H1 (cell line): Measurements from ENCODE around the gene OSTC. TPM values are rescaled to one million over a fixed set of nuclear protein-coding genes. Genes with fewer than 3 reads are reported as not detected.

ENCODE experiments used
- CBX5 ChIP-seq: fragments of 300-800, 300-1000 bp; sonication (generic); IDR thresholded peaks from 2 replicates; pipeline ENCODE4 v1.7.1; 2016; ENCODE audit warnings: antibody characterized with exemption, low read length, low read depth
- CBX8 ChIP-seq: fragments of 300-800, 300-1000 bp; sonication (generic); IDR thresholded peaks from 2 replicates; pipeline ENCODE4 v1.7.1; 2016; ENCODE audit warnings: low read depth, low read length, borderline replicate concordance
- NRF1 ChIP-seq: IDR thresholded peaks from 2 replicates; pipeline ENCODE4 v1.6.1; 2011; ENCODE audit warnings: mild to moderate bottlenecking, low read depth, low read length, improper control_type of control experiment
- POLR2AphosphoS5 ChIP-seq: IDR thresholded peaks from 2 replicates; pipeline ENCODE4 v1.6.1; 2011; ENCODE audit warnings: low read depth, low read length
- RBBP5 ChIP-seq: IDR thresholded peaks from 2 replicates; pipeline ENCODE4 v1.7.1; 2012; ENCODE audit warnings: low read depth, mild to moderate bottlenecking, inconsistent platforms, low read length, moderate library complexity, borderline replicate concordance
- RFX5 ChIP-seq: IDR thresholded peaks from 2 replicates; pipeline ENCODE4 v1.6.1; 2011; ENCODE audit warnings: low read depth, low read length, improper control_type of control experiment, borderline replicate concordance
- SIN3A ChIP-seq, 2 experiments: IDR thresholded peaks in 1 of 2; conservative IDR thresholded peaks in 1 of 2; 2 replicates each; pipeline ENCODE4 v1.6.1; 2011 to 2012; ENCODE audit warnings: low read length in 2 of 2, improper control_type of control experiment in 1 of 2, low read depth in 1 of 2, mild to moderate bottlenecking in 1 of 2
- SUZ12 ChIP-seq: fragments of 200-600 bp; sonication (generic); IDR thresholded peaks from 2 replicates; pipeline ENCODE4 v1.6.1; 2012; ENCODE audit warnings: mild to moderate bottlenecking, inconsistent platforms, low read length, moderate library complexity, mixed read lengths
- TAF1 ChIP-seq: IDR thresholded peaks from 2 replicates; pipeline ENCODE4 v1.6.1; 2011; ENCODE audit warnings: mild to moderate bottlenecking, low read depth, low read length
- polyA plus RNA-seq, 7 experiments: library from polyadenylated mRNA; depleted of rRNA in 3 of 7; stranded (reverse) in 5 of 7; unstranded in 2 of 7; fragments of >200 nt in 5 of 7; fragments of 200-250 nt in 2 of 7; gene quantifications; 1 replicate in 5 of 7; 2 replicates in 1 of 7; 4 replicates in 1 of 7; pipeline versions ENCODE4 v1.2.1 to v1.2.3, GENCODE V29; 2011 to 2013; ENCODE audit warnings: missing spikeins in 2 of 7, mixed read lengths in 2 of 7
- total RNA-seq: library from RNA; stranded (reverse); fragmentation: NEBNext Ultra II Directional; extraction: Animal tissue kit (Norgen Biotek cat#: 25700); gene quantifications from 2 replicates; pipeline ENCODE4 v1.2.1, GENCODE V29; 2021
- TF ChIP-seq, protein P1 (sequence below): fragments of 300-600 bp; sonication (generic); IDR thresholded peaks from 2 replicates; pipeline ENCODE4 v1.7.1; 2012; ENCODE audit warnings: low read length, moderate library complexity, mild to moderate bottlenecking, inconsistent platforms; ENCODE audit not compliant: insufficient replicate concordance

Gene OSTC
- total and polyA plus RNA-seq, 2 of the 8 experiments (the other 6 are each of a cell fraction or from before 2014, with no cell fraction given), result 165 to 176 TPM

DNA sequence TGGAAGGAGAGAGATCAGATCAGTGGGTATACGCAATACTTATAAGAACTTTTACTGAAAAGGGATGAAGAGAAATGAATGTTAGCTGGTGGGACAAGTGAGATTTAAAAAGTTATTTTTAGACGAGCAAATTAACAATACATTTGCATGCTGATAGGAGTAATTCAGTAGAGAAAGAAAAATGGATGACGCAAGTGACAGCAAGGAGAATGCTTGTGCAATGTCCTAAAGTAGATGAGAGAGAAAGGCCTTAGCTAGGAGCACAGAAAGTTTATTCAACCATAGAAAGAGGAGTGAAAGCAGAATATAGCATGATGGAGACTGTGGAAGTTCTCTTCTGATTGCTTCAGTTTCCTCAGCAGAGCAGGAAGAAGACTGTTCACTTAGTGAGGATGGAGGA lies 45.8 kb downstream of the OSTC start (continued):
- TF ChIP-seq, protein P1, sequence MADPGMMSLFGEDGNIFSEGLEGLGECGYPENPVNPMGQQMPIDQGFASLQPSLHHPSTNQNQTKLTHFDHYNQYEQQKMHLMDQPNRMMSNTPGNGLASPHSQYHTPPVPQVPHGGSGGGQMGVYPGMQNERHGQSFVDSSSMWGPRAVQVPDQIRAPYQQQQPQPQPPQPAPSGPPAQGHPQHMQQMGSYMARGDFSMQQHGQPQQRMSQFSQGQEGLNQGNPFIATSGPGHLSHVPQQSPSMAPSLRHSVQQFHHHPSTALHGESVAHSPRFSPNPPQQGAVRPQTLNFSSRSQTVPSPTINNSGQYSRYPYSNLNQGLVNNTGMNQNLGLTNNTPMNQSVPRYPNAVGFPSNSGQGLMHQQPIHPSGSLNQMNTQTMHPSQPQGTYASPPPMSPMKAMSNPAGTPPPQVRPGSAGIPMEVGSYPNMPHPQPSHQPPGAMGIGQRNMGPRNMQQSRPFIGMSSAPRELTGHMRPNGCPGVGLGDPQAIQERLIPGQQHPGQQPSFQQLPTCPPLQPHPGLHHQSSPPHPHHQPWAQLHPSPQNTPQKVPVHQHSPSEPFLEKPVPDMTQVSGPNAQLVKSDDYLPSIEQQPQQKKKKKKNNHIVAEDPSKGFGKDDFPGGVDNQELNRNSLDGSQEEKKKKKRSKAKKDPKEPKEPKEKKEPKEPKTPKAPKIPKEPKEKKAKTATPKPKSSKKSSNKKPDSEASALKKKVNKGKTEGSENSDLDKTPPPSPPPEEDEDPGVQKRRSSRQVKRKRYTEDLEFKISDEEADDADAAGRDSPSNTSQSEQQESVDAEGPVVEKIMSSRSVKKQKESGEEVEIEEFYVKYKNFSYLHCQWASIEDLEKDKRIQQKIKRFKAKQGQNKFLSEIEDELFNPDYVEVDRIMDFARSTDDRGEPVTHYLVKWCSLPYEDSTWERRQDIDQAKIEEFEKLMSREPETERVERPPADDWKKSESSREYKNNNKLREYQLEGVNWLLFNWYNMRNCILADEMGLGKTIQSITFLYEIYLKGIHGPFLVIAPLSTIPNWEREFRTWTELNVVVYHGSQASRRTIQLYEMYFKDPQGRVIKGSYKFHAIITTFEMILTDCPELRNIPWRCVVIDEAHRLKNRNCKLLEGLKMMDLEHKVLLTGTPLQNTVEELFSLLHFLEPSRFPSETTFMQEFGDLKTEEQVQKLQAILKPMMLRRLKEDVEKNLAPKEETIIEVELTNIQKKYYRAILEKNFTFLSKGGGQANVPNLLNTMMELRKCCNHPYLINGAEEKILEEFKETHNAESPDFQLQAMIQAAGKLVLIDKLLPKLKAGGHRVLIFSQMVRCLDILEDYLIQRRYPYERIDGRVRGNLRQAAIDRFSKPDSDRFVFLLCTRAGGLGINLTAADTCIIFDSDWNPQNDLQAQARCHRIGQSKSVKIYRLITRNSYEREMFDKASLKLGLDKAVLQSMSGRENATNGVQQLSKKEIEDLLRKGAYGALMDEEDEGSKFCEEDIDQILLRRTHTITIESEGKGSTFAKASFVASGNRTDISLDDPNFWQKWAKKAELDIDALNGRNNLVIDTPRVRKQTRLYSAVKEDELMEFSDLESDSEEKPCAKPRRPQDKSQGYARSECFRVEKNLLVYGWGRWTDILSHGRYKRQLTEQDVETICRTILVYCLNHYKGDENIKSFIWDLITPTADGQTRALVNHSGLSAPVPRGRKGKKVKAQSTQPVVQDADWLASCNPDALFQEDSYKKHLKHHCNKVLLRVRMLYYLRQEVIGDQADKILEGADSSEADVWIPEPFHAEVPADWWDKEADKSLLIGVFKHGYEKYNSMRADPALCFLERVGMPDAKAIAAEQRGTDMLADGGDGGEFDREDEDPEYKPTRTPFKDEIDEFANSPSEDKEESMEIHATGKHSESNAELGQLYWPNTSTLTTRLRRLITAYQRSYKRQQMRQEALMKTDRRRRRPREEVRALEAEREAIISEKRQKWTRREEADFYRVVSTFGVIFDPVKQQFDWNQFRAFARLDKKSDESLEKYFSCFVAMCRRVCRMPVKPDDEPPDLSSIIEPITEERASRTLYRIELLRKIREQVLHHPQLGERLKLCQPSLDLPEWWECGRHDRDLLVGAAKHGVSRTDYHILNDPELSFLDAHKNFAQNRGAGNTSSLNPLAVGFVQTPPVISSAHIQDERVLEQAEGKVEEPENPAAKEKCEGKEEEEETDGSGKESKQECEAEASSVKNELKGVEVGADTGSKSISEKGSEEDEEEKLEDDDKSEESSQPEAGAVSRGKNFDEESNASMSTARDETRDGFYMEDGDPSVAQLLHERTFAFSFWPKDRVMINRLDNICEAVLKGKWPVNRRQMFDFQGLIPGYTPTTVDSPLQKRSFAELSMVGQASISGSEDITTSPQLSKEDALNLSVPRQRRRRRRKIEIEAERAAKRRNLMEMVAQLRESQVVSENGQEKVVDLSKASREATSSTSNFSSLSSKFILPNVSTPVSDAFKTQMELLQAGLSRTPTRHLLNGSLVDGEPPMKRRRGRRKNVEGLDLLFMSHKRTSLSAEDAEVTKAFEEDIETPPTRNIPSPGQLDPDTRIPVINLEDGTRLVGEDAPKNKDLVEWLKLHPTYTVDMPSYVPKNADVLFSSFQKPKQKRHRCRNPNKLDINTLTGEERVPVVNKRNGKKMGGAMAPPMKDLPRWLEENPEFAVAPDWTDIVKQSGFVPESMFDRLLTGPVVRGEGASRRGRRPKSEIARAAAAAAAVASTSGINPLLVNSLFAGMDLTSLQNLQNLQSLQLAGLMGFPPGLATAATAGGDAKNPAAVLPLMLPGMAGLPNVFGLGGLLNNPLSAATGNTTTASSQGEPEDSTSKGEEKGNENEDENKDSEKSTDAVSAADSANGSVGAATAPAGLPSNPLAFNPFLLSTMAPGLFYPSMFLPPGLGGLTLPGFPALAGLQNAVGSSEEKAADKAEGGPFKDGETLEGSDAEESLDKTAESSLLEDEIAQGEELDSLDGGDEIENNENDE, result no peak
- TF ChIP-seq RBBP5 (no peak), SIN3A (conservative IDR thresholded peaks at IDR 0.05 in 1 of 2, IDR thresholded peaks at IDR 0.05 in 1 of 2; ENCODE audit: low read depth in 1 of 2, low read length in 2 of 2) (no peak), POLR2AphosphoS5 (no peak), TAF1 (no peak), CBX5 (no peak), NRF1 (no peak), CBX8 (no peak), RFX5 (no peak), SUZ12 (no peak)
